NCI-H2227 treated with DMSO at 0.1 percent for 48 hours (cell line): ENCODE data around the gene DNAAF1.
"Not testable (repeated sequence)": the region's sequence is repeated elsewhere in the genome, so short reads cannot be mapped to it uniquely, and the experiment has no call there.

Experiments used
- DNase-seq: peaks from one replicate; lab custom pipeline; 2025; lab: John Stamatoyannopoulos, UW

Gene DNAAF1

GRCh38 chr16:84144859-84145639, at the start of gene DNAAF1, which contains the start of gene HSDL1:
Gene DNAAF1, plus strand, starts transcription at chr16:84145308. Its CDS starts 133 bp downstream, at chr16:84145441.
Gene HSDL1, minus strand, starts transcription at chr16:84145177. Its CDS starts 13,856 bp downstream, at chr16:84131321.
- peak; percentile 38 for DNase-seq

- no peak for DNase-seq
Measured at GRCh38 chr16:84095466-84095865, 49.6 kb upstream of the DNAAF1 start.

- no peak for DNase-seq
Measured at GRCh38 chr16:84096447-84097005, 48.6 kb upstream of the DNAAF1 start.

GRCh38 chr16:84098939-84099338, 46.2 kb upstream of the DNAAF1 start:
- DNase-seq, result peak; percentile 8

GRCh38 chr16:84103678-84104077, 41.4 kb upstream of the DNAAF1 start:
- no peak for DNase-seq

GRCh38 chr16:84104231-84104630, 40.9 kb upstream of the DNAAF1 start:
- no peak for DNase-seq

GRCh38 chr16:84105301-84105815, 39.8 kb upstream of the DNAAF1 start:
- DNase-seq, result no peak

GRCh38 chr16:84105948-84106740, 39.0 kb upstream of the DNAAF1 start:
- no peak for DNase-seq

GRCh38 chr16:84107921-84108320, 37.2 kb upstream of the DNAAF1 start:
- no peak for DNase-seq

GRCh38 chr16:84109598-84110335, 35.3 kb upstream of the DNAAF1 start:
- DNase-seq, result no peak

GRCh38 chr16:84110527-84110926, 34.6 kb upstream of the DNAAF1 start:
- DNase-seq, result no peak

- no peak for DNase-seq
Measured at GRCh38 chr16:84111525-84111924, 33.6 kb upstream of the DNAAF1 start.

GRCh38 chr16:84111949-84112348, 33.2 kb upstream of the DNAAF1 start:
- not testable (repeated sequence) for DNase-seq

GRCh38 chr16:84115919-84116719, 29.0 kb upstream of the DNAAF1 start:
- DNase-seq, result peak; percentile 65

GRCh38 chr16:84116720-84117493, 28.2 kb upstream of the DNAAF1 start, which contains the start of gene MBTPS1:
Gene MBTPS1, minus strand, starts transcription at chr16:84116942. Its CDS starts 15,159 bp downstream, at chr16:84101783.
- DNase-seq, result peak; percentile 88

GRCh38 chr16:84117494-84117843, 27.6 kb upstream of the DNAAF1 start:
- peak; percentile 29 for DNase-seq

- DNase-seq, result not testable (repeated sequence)
Measured at GRCh38 chr16:84118315-84118714, 26.8 kb upstream of the DNAAF1 start.

GRCh38 chr16:84119368-84119767, 25.7 kb upstream of the DNAAF1 start:
- no peak for DNase-seq

- DNase-seq, result no peak
Measured at GRCh38 chr16:84120023-84120422, 25.1 kb upstream of the DNAAF1 start.

GRCh38 chr16:84121007-84121406, 24.1 kb upstream of the DNAAF1 start:
- no peak for DNase-seq
